GM12873 (cell line): ENCODE results near the gene KCNK16.
A peak's percentile ranks its signal among the peaks of the same experiment; 100 is the strongest.

ENCODE experiments used
- TF ChIP-seq, protein P1 (sequence below): IDR thresholded peaks from 2 replicates; pipeline ENCODE4 v1.5.1; 2012; ENCODE audit warnings: low read depth, mild to moderate bottlenecking, moderate library complexity, low read length, control low read depth; ENCODE audit not compliant: insufficient read depth; ENCODE audit errors: missing control alignments

The KCNK16 gene

DNA sequence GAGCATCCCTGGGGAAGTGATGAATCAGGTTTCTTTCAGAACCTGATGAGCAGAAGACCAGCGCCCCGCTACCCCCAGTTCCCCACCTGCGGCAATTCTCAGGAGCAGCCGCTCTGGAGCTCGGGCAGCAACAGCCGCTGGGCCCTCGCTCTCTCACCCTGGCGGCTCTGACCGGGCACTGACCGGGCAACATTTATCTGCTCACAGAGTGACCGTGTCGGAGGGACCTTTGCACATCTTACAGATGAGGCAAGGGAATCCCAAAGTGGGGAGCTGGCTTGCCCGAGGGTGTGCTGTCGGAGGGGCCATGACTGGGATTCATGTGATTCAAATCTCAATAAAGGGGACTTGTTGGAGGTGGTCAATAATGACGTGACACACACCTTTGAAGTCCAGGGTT lies 26.2 kb upstream of the KCNK16 start:
- TF ChIP-seq, protein P1, sequence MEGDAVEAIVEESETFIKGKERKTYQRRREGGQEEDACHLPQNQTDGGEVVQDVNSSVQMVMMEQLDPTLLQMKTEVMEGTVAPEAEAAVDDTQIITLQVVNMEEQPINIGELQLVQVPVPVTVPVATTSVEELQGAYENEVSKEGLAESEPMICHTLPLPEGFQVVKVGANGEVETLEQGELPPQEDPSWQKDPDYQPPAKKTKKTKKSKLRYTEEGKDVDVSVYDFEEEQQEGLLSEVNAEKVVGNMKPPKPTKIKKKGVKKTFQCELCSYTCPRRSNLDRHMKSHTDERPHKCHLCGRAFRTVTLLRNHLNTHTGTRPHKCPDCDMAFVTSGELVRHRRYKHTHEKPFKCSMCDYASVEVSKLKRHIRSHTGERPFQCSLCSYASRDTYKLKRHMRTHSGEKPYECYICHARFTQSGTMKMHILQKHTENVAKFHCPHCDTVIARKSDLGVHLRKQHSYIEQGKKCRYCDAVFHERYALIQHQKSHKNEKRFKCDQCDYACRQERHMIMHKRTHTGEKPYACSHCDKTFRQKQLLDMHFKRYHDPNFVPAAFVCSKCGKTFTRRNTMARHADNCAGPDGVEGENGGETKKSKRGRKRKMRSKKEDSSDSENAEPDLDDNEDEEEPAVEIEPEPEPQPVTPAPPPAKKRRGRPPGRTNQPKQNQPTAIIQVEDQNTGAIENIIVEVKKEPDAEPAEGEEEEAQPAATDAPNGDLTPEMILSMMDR: no peak

DNA sequence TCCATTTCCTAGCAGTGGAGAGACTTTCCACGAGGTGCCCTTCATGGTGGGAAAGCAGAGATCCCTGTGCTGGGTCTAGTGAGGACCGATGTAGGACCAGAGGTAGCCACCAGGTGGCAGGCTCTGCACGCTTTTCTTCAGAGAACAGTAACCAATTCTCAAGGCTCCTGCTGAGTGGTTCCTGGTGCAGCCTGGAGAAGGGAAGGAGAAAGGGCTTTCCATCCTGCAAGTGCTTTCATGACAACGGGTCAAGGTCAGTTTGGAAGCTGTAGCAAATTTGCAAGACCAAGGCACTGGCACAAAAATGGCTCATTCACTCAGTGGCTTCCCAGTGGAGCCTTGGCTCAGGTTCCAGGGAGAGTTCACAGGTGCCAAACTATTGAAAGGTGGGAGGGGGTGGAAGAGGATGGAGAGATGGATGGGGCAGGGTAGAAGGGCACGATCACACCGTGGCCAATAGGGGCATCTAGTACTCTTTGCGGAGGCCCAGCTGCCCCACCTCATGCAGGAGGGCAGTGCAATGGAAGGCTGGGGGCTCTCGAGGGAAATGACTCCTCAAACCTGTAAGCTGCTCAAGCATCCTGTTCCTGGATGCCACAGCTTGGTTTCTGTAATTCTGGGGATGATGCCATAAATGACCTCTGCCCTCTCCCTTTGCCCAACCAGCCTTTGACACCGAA lies 25.5 kb upstream of the KCNK16 start:
- TF ChIP-seq, protein P1: peak; percentile 96

DNA sequence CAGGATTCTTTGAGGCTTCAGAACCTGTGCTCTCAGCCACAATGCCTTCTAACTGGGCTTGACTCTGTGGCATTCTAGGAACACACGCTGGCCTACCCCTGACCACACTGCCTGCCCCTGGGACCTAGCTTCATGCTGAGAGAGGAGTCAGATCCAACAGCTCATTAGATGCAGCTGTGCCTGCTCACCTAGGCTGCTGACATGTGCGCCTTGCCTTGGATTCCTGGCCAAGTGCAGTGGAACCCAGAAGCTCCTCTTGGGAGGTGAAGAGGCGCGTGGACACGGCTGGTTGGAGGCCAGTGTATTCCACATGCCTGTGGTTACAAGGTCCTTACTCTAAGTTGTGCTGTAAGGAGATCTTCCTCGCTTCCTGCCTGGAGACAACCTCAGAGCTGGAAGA lies 24.7 kb upstream of the KCNK16 start:
- TF ChIP-seq, protein P1: no peak

DNA sequence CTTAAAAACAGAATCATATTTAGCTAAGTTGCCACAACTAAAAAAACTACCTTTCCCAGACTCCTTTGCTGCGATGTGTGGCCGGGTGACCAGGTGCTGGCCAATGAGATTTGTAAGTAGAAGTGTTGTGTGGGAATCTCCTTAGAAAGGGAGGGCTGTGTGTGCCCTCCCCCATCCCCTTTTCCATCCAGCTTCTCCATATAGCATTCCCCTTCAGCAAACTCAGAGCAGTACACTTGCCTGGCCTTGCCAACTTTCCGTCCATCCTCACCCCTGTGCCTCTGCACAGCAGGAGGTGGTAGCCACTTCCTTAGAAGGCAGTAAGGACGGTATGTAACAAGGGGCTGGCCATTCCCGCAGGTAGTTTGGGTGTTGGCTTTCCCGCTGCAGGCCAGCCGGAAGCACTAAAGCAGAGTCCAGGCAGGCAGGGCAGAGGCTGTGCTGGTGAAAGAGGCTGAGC lies 22.3 kb upstream of the KCNK16 start:
- TF ChIP-seq, protein P1: no peak

DNA sequence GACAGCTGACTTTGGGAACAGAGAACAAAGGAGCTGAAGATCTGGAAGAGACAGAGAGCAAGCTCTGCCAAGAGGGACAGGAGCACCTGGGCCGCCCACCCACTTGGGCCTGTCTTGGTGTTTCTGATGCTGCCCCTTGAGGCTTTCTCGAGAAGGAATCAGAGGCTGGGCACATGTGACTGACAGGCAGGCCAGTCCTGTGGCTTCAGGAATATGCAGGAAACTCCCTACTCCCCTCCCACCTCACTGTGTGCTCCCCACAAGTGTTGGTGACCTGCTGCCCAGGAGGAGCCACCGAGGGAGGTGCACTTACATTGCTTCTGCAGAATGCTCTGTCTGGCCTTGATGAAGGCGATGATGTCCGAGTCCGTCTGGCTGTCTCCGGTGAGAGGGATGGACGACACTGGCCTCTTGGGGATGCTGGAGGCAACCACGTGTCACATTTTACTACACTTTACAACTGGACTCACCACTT lies 20.9 kb upstream of the KCNK16 start:
- TF ChIP-seq, protein P1: no peak

DNA sequence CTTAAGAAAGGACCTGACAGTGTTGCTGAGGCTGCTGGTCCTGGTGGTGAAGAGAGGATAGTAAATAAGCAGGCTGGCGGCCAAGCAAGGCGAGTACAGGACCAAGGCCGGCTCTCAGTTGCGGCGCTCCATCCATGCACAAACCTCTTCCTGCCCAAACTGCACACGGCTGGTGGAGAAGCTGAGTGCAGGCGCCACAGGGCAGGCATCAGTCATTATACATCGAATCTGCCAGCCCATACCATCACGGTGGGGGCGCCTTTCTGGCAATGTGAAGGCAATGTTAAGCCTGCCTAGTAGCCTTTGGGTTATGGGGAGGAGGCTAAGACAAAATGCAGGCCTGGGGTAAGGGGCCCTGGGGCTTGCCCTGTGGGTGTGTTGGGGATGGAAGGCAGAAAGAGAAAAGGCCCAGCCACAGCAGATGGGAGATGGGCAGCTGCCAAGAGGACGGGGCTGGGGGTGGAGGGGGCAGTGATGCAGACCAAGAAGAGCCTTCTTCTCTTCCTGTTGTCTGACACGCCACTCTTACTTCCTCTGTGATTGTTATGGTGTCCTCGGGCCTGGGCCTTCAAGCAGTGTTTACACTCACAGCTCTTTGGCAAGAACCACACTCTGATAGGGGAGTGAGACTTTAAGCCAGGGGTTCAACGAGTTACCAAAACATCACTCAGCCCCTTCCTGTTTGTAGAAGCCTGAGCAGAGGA lies 20.3 kb upstream of the KCNK16 start:
- TF ChIP-seq, protein P1: no peak

DNA sequence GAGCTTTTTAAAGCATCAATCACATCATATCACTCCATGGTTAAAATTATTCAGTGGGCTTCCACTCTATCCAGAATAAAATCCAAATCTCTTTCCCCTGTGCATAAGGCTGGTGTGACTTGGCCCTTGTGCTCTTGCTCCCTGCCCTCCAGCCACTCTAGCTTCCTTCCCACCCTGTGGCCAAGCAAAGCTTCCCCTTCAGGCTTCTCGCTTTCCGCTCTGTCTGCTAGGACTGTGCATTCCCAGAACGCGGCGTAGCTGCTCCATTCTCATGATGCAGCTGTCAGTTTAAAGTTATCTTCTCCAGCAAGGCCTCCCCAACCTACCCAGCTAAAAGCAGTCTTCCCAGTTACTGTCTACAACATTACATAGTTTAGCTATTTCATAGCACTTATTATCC lies 19.4 kb upstream of the KCNK16 start:
- TF ChIP-seq, protein P1: no peak
